GM12892 (cell line): ENCODE results near the gene ULK1.

Source experiments
- POLR2A ChIP-seq: IDR thresholded peaks from 2 replicates; pipeline ENCODE4 v1.6.1; 2011; ENCODE audit warnings: low read depth, low read length, control low read depth
- POLR2AphosphoS5 ChIP-seq: IDR thresholded peaks from 2 replicates; pipeline ENCODE4 v1.6.1; 2011; ENCODE audit warnings: low read depth, low read length, control low read depth

DNA sequence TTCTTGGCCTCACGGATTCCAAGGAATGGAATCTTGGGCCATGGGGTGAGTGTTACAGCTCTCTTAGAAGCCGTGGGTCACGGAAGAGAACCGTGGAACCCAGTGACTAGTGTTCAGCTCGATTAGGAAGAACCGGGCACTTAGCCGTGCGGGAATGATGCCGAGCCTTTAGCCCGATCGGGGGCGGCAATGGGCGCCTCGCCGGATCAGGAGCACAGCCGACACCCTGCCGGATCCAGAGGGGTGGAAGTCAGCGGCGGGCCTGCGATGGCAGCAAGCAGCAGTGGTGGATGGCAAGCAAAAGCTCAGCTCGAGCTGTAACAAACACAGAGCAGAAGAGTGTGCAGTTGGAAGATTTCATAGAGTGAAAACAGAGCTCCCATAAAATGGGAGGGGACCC lies 21.1 kb upstream of the ULK1 start:
- no peak for TF ChIP-seq POLR2AphosphoS5
- no peak for TF ChIP-seq POLR2A
